ENCODE measurements around the gene HOGA1.

DNA sequence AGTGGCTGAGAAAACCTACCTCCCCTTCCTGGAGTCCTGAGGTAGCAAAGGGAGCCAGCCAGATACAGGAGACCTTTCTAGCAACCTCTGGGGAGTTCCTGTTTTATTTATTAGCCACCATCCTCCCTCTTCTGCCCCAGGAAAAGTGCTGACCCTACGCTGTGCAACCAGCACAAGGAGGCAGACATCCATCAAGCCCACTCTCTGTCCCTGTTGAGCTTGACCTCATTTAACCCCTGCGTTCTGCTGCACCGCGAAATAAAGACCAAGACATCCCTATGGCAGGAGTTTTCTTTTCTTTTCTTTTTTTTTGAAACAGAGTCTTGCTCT lies 37.0 kb upstream of the HOGA1 start:
- TF ChIP-seq GPN1 (CRISPR knock-in tag; IDR thresholded peaks at IDR 0.05; ENCODE audit: borderline replicate concordance): no peak
- TF ChIP-seq THRA (CRISPR knock-in tag; IDR thresholded peaks at IDR 0.05; ENCODE audit: borderline replicate concordance): no peak
- TF ChIP-seq MAZ (IDR thresholded peaks at IDR 0.05; ENCODE audit: borderline replicate concordance, low read depth, low read length): no peak
- TF ChIP-seq MAZ (CRISPR knock-in tag; IDR thresholded peaks at IDR 0.05; ENCODE audit: low read depth): no peak
- TF ChIP-seq CTCF (CRISPR knock-in tag; IDR thresholded peaks at IDR 0.05): no peak
- TF ChIP-seq JUND (CRISPR knock-in tag; IDR thresholded peaks at IDR 0.05): no peak
- no peak for TF ChIP-seq POLR2AphosphoS5 (IDR thresholded peaks at IDR 0.05; ENCODE audit: low read depth, low read length)
- no peak for TF ChIP-seq ZNF737 (CRISPR knock-in tag; IDR thresholded peaks at IDR 0.05; ENCODE audit: borderline replicate concordance)
- no peak for TF ChIP-seq CBX5 (CRISPR knock-in tag; IDR thresholded peaks at IDR 0.05; ENCODE audit: borderline replicate concordance)
- TF ChIP-seq MEF2D (CRISPR knock-in tag; IDR thresholded peaks at IDR 0.05): no peak

Data from HepG2 (cell line).